ENCODE measurements around the gene PDK2. TPM values are rescaled to one million over a fixed set of nuclear protein-coding genes. Genes with fewer than 3 reads are reported as not detected.

The PDK2 gene
- total and polyA plus RNA-seq, 9 of the 15 experiments (the other 6 are each of a cell fraction or from before 2014, with no cell fraction given) = 0.03 to 2.5 (median 1.4) TPM

DNA sequence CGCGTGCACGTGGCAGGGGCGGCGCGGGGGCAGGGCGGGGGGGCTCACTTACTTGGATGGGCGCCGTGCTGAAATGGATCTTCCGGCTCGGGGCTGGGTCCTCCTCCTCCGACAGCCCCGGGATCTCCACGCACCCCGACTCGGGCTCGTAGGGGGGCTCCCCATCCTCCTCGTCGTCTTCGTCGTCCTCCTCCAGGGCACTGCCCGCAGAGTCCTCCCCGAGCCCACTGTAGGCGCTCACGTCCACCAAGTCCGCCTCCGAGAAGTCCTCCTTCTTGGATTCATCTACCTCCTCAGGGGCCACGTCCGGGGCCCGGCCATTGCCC lies 53.9 kb downstream of the PDK2 start:
- peak overlapping the region; percentile 80 for H3K4me2 ChIP-seq (ENCODE audit: insufficient read depth, low read length)
- no peak overlapping the region for H2AFZ ChIP-seq (ENCODE audit: low read depth, low read length)
- BruUV-seq (replicated peaks) = no TSS peak
- H3K27ac ChIP-seq (ENCODE audit: extremely low read depth, low read depth, low read length) = peak overlapping the region; percentile 83
- POLR2A ChIA-PET = interaction anchor here (0.6 kb wide), 1 partner anchor 56 kb away, joined by 4 read pairs; no protein-coding TSS in a partner anchor
- ATAC-seq (no peak), FAIRE-seq (no peak), DNase-seq (ENCODE audit: extremely low read depth in 1 of 4, low spot score in 3 of 4) (no peak)
- CTCF ChIA-PET (ENCODE audit: low intra/inter-chr PET ratio) = no interaction called here
- in situ Hi-C loops (cut with MboI) (no loop called here), intact Hi-C loops (cut with micrococcal nuclease) (no loop called here)
- H3K4me1 ChIP-seq (replicated peaks in 1 of 2; ENCODE audit: control insufficient read depth in 2 of 2, insufficient read depth in 2 of 2, low read length in 2 of 2) = peaks cover 40 to 95% of the 10 kb centered on the region in 2 experiments
- WGBS (ENCODE audit: insufficient coverage, low coverage, missing lambda C conversion rate) = 0% methylated on average over 7 of the region's 30 CpGs
- H3K9me1 ChIP-seq (ENCODE audit: control insufficient read depth, insufficient read depth, low read length) = peaks cover 15% of the 10 kb centered on the region
- H3K9ac ChIP-seq (ENCODE audit: insufficient read depth in 1 of 2, low read depth in 2 of 2, low read length in 2 of 2) = peak overlapping the region; percentile 67 to 97
- H3K36me3 ChIP-seq (ENCODE audit: control insufficient read depth, insufficient read depth, low read length) = peaks cover 41% of the 10 kb centered on the region
- peaks cover 14% of the 10 kb centered on the region for H4K20me1 ChIP-seq (replicated peaks; ENCODE audit: control insufficient read depth, insufficient read depth, low read length)
- H3K27me3 ChIP-seq (ENCODE audit: control insufficient read depth in 2 of 2, insufficient read depth in 2 of 2, low read length in 2 of 2) = no peaks in the 10 kb centered on the region
- peak overlapping the region; percentile 67 for H3K4me3 ChIP-seq
- no peaks in the 10 kb centered on the region for H3K9me3 ChIP-seq (replicated peaks; ENCODE audit: control insufficient read depth, insufficient read depth, low read depth, low read length)
- TF ChIP-seq TCF7L2 (IDR thresholded peaks at IDR 0.05; ENCODE audit: low read depth, low read length) = no peak
- 0 out of 2 replicates have a peak, but pooled peaks have one; percentile 13 for TF ChIP-seq MXI1 (IDR thresholded peaks at IDR 0.05; ENCODE audit: low read depth, low read length)
- peak in 1 of 3 experiments; percentile 10; a peak in 1 of 6 replicates for TF ChIP-seq ZBTB11 (CRISPR knock-in tag; IDR thresholded peaks at IDR 0.05)
- peak; percentile 83 for TF ChIP-seq ZNF263 (CRISPR knock-in tag; IDR thresholded peaks at IDR 0.05; ENCODE audit: borderline replicate concordance)
- no peak for TF ChIP-seq RAD21 (CRISPR knock-in tag; conservative IDR thresholded peaks at IDR 0.05 in 1 of 2, IDR thresholded peaks at IDR 0.05 in 1 of 2)
- peaks cover 80% of the 10 kb centered on the region for H3K79me2 ChIP-seq (ENCODE audit: control insufficient read depth, insufficient read depth, low read length)

Measured in K562 (cell line).